NOMO-1 treated with DMSO at 0.1 percent for 48 hours (cell line): ENCODE measurements around the gene ATP8B4.

Experiments
- DNase-seq: peaks from one replicate; lab custom pipeline; 2025; ENCODE audit not compliant: unreplicated experiment; lab: John Stamatoyannopoulos, UW

Gene ATP8B4

GRCh38 chr15:49901321-49901720, 217.7 kb downstream of the ATP8B4 start:
- DNase-seq, result no peak

GRCh38 chr15:49900903-49901235, 218.2 kb downstream of the ATP8B4 start:
- no peak for DNase-seq

DNA sequence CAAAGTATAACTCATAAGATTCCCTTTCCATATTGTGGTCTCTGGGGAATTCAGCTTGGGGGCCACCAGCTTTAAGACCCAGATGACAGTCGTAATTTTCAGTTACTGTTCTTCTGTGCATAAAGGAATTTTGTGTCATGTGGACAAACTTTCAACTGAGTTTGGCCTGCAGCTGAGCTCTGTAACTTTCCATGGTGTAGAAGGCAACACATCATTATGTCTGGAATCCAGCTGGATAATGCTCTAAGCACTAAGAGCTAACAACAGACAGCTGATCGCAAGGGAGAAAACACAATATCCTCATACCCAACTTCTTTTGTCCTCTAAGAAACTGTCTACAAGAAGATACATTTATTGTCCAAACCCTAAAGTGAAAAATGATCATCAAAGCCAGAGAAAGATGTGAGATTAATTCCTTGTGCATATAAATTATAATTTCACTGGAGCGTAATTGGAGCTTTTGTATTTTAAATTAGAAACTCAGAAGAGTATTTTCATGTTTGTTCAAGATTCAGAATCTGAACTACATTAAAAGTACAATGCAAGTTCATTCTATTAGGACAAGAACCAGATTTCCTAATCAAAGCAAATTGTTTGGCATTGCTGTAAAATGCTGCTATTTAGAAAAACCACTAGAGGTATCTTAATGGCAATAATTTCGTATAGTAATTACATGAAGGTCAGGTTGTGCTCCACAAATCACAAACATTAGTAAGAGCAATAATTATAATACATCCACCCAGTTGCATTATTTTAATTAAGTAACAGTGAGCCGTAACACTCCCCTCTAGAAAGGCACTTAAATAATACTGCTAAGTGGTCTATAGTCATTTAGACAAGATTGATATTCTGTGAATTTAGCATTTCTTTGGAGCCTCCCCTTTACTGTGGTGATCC, 218.8 kb downstream of the ATP8B4 start:
- DNase-seq, result no peak

- no peak for DNase-seq
These were observed 220.3 kb downstream of the ATP8B4 start for GRCh38 chr15:49898575-49899283.

GRCh38 chr15:49898097-49898496, 220.9 kb downstream of the ATP8B4 start:
- DNase-seq, result no peak

- no peak for DNase-seq
These were observed 223.4 kb downstream of the ATP8B4 start for GRCh38 chr15:49895347-49896223.

- DNase-seq, result no peak
These were observed 228.3 kb downstream of the ATP8B4 start for GRCh38 chr15:49890689-49891088.

GRCh38 chr15:49889536-49889935, 229.5 kb downstream of the ATP8B4 start:
- DNase-seq, result no peak

GRCh38 chr15:49888734-49889133, 230.3 kb downstream of the ATP8B4 start:
- DNase-seq, result no peak

- DNase-seq, result no peak
These were observed 230.7 kb downstream of the ATP8B4 start for GRCh38 chr15:49888323-49888693.

DNA sequence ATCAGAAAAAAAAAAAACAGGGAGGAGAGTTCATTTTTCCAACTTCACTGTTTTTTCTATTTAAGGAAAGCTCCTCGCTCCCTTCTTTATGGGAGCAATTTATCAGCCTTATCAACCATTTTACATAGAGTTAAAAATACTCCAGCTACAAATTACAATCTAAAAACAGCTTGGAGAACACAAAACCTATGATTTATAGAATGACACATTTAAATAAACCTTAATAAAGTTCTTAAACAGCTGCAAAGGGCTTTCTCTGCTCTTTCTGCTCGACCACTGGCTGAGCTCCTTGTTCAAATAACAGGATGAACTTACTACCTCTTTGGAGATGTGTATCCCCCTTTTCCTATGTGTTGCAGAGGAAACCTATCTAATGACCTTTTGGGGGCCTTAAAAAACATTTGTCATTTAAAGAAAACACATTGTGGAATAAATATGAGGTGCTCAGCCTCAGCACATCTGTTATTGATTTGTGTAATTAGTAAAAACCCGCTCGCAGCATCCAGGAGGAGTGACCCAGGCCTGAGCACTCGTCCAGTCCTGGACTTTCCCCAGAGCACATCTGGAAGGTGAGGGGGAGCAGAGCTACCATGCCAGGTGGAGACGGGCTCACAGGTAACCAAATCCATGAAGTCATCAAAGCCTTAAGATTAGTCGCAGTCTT, 231.2 kb downstream of the ATP8B4 start:
- DNase-seq, result no peak

- no peak for DNase-seq
These were observed 235.9 kb downstream of the ATP8B4 start for GRCh38 chr15:49883121-49883520.

DNA sequence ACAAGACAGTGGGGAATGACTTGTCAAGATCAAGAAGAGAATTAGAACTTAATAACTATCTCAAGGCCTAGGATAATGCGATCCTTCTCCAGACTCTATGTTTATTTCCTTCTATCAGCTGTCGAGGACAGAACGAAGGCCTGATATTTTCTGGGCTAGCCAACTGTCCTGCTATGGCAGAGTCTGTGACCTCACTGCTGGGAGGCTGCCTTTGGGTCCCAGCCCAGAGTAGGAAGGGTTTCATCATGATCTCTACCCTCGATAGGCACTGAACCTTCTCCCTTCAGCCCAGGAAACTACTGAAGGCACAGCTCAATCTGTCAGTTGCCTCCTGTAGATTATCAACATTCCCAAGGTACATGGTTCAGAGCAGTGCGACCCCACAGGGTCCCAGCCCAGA, 237.2 kb downstream of the ATP8B4 start:
- no peak for DNase-seq

DNA sequence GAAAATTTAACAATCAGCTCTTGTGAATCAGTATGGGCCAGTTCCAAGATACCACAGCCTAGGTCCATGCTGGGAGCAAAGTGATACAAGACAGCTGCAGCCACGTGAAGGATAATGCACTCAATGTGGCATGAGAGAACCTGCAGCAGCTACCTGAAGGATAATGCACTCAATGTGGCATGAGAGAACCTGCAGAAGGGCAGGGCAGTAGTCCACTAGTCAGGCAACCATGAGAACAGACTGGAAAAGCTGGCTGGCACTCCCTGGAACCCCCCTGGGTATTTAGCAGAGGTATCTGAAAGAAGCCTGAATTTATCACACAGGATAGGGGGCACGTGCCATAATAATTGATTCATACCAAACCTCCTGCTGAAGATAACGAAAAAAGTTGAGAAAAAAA, 237.6 kb downstream of the ATP8B4 start:
- no peak for DNase-seq

- DNase-seq, result no peak
These were observed 241.0 kb downstream of the ATP8B4 start for GRCh38 chr15:49877873-49878521.

- DNase-seq, result no peak
These were observed 241.7 kb downstream of the ATP8B4 start for GRCh38 chr15:49877117-49877872.

DNA sequence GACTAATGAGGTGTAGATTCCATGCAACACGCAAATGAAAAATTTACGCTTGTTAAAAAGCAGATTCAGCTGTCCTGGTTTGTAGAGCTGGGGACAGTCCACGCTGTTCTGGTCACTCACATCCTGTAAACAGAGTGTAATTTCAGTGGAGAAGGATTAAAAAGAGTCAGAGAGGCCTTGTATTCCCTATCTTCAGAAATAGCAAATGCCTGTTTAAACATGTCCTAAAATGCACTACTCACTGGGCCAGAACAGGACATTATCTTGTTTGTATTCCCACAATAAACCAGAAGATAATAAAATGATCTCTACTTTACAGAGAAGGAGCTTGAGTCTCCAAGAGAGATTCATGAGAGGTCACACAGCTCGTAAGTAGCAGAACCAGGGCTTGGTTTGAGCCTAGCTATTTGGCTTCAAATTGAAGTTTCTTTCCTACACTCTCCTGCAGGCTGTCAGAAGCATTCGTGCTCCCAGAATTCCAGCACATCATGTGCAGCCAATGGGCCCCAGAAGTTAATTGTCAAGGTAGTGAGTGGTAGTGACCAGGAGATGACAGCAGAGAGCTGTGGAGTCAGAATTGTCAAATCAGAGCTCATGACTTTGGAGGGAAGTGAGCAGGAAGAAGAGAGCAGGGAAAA, 242.5 kb downstream of the ATP8B4 start:
- DNase-seq, result no peak

DNA sequence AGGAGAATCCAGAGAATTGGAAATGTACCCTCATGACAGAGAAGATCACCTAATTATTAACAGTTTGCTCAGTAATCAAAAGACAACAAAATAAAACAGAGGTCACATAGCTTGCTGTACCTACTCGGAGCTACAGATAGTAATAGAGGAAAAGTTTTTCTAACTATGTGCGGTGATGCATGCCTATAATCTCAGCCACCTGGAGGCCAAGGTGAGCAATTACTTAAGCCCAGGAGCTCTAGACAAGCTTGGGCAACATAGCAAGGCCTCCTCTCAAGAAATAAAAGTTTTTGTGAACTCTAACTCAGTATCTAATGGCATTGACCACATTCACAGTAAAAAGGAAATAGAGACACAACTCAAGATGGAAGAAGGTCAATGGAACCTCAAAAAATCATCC, 243.6 kb downstream of the ATP8B4 start:
- DNase-seq, result no peak

DNA sequence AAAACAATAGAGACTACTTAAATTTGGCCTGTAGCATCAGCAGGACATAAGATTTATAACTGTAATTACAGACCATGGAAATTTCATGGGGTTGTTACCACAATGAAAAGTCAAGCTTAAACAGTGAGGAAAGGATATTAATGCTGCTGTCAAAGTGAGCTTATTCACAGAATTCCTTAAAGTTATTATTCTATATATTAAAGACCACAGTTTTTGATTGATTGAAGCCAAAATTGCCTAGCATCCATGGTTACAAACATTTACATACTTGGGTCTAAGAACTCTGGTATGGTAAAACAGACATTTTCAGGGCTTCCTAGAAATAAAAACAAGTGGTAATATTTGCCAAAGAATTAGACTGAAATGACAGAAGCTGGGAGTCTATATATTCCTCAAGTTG, 248.6 kb downstream of the ATP8B4 start:
- no peak for DNase-seq
